ENCODE results near the gene TNFRSF4. TPM values are rescaled to one million over a fixed set of nuclear protein-coding genes. Genes with fewer than 3 reads are reported as not detected.

Gene TNFRSF4
- total and polyA plus RNA-seq, 10 donors: 6.6 to 23.4 (median 13.6) TPM

DNA sequence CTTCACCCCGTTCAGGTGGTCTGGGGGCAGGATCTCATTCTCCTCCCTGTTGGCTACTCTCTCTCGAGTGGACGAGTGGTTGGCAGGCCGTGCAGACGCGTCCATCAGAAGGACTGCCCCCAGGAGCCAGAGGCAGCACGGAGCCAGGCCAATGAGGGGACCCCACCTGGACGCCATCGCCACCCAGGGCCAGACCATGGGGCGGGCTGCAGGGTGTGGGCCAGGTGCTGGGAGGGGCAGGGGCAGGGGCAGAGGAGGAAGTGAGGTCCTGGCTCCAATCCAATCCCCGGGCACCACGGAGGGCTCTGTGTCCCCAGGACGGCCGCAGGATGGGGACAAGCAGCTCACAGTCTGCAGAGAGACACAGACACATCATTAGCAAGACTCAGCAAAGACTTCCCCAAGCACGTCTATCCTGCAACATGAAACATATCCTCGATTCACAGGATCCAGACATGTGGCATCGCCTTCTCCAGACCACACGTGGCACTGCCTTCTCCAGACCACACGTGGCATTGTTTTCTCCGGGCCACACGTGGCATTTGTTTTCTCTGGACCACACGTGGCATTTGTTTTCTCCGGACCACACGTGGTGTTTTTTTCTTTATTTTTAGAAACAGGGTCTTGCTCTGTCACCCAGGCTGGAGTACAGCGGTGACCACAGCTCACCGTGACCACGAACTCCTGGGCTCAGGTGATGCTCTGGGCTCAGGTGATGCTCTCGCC is 14.8 kb upstream of the TNFRSF4 start:
- Histone ChIP-seq H3K4me1 (peaks cover 13 to 79% (median 48%) of the 10 kb centered on the region in 6 donors), H3K27me3 (replicated peaks in 1 of 7) (no peaks in the 10 kb centered on the region), H3K4me3 (no peak overlapping the region), H3K36me3 (peaks cover 0 to 73% (median 53%) of the 10 kb centered on the region in 6 donors), H3K27ac (no peak overlapping the region), H3K9me3 (no peaks in the 10 kb centered on the region)
- no peak for TF ChIP-seq POLR2A (IDR thresholded peaks at IDR 0.05)
- peak in 1 of 3 donors; percentile 16 for TF ChIP-seq POLR2AphosphoS5 (IDR thresholded peaks at IDR 0.05)
- WGBS, 5 donors: 84 to 94% (median 87%) methylated on average over 24 to 28 of the region's 28 CpGs
- DNase-seq: no peak
- intact Hi-C loops (cut with DNase I; ENCODE audit: low total_unique reads): no loop called here

GRCh38 chr1:1228187-1228586 is 14.2 kb upstream of the TNFRSF4 start:
- DNase-seq: no peak
- H3K36me3 ChIP-seq: peaks cover 0 to 73% (median 59%) of the 10 kb centered on the region in 6 donors

DNA sequence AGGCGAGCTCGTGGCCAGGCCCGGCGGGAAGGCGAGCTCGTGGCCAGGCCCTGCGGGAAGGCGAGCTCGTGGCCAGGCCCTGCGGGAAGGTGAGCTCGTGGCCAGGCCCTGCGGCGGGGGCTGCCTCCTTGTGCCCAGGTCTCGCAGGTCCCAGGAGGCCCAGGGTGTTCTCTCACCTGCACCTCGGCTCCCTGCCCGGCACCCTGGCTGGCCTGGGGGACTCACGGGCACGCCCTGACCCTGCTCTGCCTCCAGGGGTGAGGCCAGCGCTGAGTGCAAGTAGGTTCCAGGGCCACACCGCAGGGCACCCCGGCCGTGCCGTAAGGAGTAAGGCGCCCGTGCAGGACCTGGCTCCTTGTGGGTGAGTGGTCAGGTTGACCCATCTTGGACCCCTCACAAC is 13.4 kb upstream of the TNFRSF4 start:
- H3K4me3 ChIP-seq: no peak overlapping the region
- H3K9me3 ChIP-seq: no peaks in the 10 kb centered on the region
- DNase-seq: no peak
- WGBS, 5 donors: 96 to 99% (median 98%) methylated on average over 12 to 25 of the region's 25 CpGs
- intact Hi-C loops (cut with DNase I; ENCODE audit: low total_unique reads): no loop called here
- peaks cover 0 to 79% (median 67%) of the 10 kb centered on the region in 6 donors for H3K36me3 ChIP-seq
- H3K27ac ChIP-seq: no peak overlapping the region
- no peaks in the 10 kb centered on the region for H3K27me3 ChIP-seq (replicated peaks in 1 of 7)
- H3K4me1 ChIP-seq: peaks cover 13 to 66% (median 35%) of the 10 kb centered on the region in 6 donors
- no peak for TF ChIP-seq CTCF (IDR thresholded peaks at IDR 0.05 in 8 of 11, conservative IDR thresholded peaks at IDR 0.05 in 3 of 11)
- no peak for TF ChIP-seq POLR2A (IDR thresholded peaks at IDR 0.05)
- no peak for TF ChIP-seq POLR2AphosphoS5 (IDR thresholded peaks at IDR 0.05)

More at GRCh38 chr1:1228187-1228586, 14.2 kb upstream of the TNFRSF4 start:
- intact Hi-C loops (cut with DNase I; ENCODE audit: low total_unique reads): no loop called here
- no peaks in the 10 kb centered on the region for H3K27me3 ChIP-seq (replicated peaks in 1 of 7)
- peaks cover 13 to 73% (median 42%) of the 10 kb centered on the region in 6 donors for H3K4me1 ChIP-seq
- no peaks in the 10 kb centered on the region for H3K9me3 ChIP-seq
- H3K27ac ChIP-seq: no peak overlapping the region
- H3K4me3 ChIP-seq: no peak overlapping the region
- TF ChIP-seq POLR2AphosphoS5 (IDR thresholded peaks at IDR 0.05): peak in 1 of 3 donors; percentile 24
- TF ChIP-seq POLR2A (IDR thresholded peaks at IDR 0.05): no peak
- 89 to 98% (median 96%) methylated on average over 22 to 30 of the region's 30 CpGs for WGBS, 5 donors

- no peaks in the 10 kb centered on the region for H3K9me3 ChIP-seq
- TF ChIP-seq CTCF (IDR thresholded peaks at IDR 0.05 in 8 of 11, conservative IDR thresholded peaks at IDR 0.05 in 3 of 11): no peak
- no peak for TF ChIP-seq POLR2AphosphoS5 (IDR thresholded peaks at IDR 0.05)
- TF ChIP-seq POLR2A (IDR thresholded peaks at IDR 0.05): no peak
- H3K4me1 ChIP-seq: peaks cover 13 to 66% (median 35%) of the 10 kb centered on the region in 6 donors
- no peaks in the 10 kb centered on the region for H3K27me3 ChIP-seq (replicated peaks in 1 of 7)
- DNase-seq: no peak
- no peak overlapping the region for H3K27ac ChIP-seq
- H3K36me3 ChIP-seq: peaks cover 0 to 86% (median 73%) of the 10 kb centered on the region in 6 donors
- intact Hi-C loops (cut with DNase I; ENCODE audit: low total_unique reads): no loop called here
- 92 to 97% (median 93%) methylated on average over 29 to 44 of the region's 44 CpGs for WGBS, 5 donors
- H3K4me3 ChIP-seq: no peak overlapping the region
Observed at GRCh38 chr1:1226566-1227362, 12.8 kb upstream of the TNFRSF4 start.

DNA sequence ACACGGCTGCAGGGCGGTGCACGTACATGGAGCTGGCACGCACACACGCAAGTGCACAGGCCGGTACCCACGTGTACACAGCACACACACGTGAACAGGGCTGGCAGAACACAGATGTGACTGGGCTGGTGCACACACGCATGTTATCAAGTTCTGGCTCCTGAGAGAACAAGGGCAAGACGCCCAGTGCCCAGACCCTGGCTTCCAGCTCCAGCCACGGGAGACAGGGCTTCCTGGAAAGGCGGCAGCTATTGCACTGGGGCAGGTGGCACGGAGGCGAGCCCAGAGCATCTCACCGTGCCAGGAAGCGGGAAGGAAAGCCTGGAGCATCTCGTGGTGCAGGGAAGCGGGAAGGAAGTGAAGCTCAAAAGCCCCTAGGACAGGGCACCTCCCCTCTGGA is 12.0 kb upstream of the TNFRSF4 start:
- H3K27me3 ChIP-seq (replicated peaks in 1 of 7): no peaks in the 10 kb centered on the region
- H3K4me3 ChIP-seq: no peak overlapping the region
- no peak overlapping the region for H3K27ac ChIP-seq
- TF ChIP-seq CTCF (IDR thresholded peaks at IDR 0.05 in 8 of 11, conservative IDR thresholded peaks at IDR 0.05 in 3 of 11) (no peak), POLR2AphosphoS5 (IDR thresholded peaks at IDR 0.05) (peak in 1 of 3 donors; percentile 2)
- H3K36me3 ChIP-seq: peaks cover 0 to 94% (median 81%) of the 10 kb centered on the region in 6 donors
- 84 to 91% (median 89%) methylated on average over 16 to 18 of the region's 18 CpGs for whole genome bisulfite sequencing, 5 donors
- H3K4me1 ChIP-seq: peaks cover 12 to 59% (median 32%) of the 10 kb centered on the region in 6 donors
- intact Hi-C loops (cut with DNase I; ENCODE audit: low total_unique reads): no loop called here
- DNase-seq: no peak
- no peaks in the 10 kb centered on the region for H3K9me3 ChIP-seq

Data from spleen (tissue), 11 donors.